LHCN-M2 (cell line): ENCODE results near the gene EZR. TPM values are rescaled to one million over a fixed set of nuclear protein-coding genes. Genes with fewer than 3 reads are reported as not detected.

Experiments
- DNase-seq: peaks from one replicate; pipeline ENCODE4 v3.0.0-alpha.2; 2012; ENCODE audit warnings: low read depth
- total RNA-seq: library from RNA; depleted of rRNA; stranded (reverse); fragments of >200 nt; gene quantifications from 2 replicates; pipeline ENCODE4 v1.2.3, GENCODE V29; 2014

The EZR gene
- total RNA-seq, 1 experiment from 2014 or later = 93.2 TPM

GRCh38 chr6:158776737-158777136, 42.4 kb downstream of the EZR start:
- no peak for DNase-seq

DNA sequence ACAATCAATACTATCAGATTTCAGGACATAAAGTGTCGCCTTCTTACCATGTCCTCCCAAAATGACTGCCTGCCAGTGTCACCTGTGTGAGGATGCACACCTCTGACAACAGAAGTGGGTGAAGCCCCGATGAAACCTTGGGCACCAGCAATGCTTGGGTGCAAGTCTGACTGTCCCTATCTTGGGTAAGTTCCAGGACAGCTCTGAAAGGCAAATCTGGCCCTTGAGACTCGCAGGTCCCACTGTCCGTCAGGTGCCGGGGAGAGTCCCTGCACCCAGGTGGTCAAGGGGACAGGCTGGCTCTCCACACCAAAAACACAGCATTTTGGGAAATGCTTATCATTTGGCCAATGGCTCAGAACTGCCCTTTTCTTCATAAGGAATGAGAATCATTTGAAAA, 43.3 kb downstream of the EZR start:
- no peak for DNase-seq

GRCh38 chr6:158774717-158775449, 44.3 kb downstream of the EZR start:
- no peak for DNase-seq

- DNase-seq = no peak
Measured at GRCh38 chr6:158773581-158774449, 45.4 kb downstream of the EZR start.

DNA sequence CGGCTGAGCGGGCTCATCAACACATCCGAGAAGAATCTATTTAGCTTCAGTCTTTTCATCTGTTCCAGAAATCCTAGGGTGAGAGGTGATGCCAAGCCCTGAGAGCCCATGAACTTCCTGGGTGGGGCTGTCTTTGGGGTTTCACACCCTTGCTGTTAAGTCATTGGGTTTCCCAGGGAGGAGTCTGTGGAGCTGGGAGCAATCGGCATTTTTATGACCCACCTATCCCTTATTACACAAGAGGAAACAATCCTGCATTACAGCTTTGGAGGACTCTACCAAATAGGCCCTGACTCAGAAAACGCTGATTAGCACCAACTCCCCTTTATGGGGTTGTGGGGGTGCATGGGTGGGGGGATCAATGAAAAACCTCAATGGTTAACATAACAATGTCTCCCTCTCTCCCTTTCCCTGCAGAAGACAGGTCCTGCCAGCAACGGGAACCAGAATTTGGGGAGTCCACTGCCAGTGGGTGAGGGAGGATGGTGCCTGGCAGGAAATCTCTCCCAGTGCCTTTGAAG, 46.3 kb downstream of the EZR start:
- DNase-seq = peak; percentile 35

- DNase-seq = no peak
Measured at GRCh38 chr6:158772172-158772571, 47.0 kb downstream of the EZR start.

DNA sequence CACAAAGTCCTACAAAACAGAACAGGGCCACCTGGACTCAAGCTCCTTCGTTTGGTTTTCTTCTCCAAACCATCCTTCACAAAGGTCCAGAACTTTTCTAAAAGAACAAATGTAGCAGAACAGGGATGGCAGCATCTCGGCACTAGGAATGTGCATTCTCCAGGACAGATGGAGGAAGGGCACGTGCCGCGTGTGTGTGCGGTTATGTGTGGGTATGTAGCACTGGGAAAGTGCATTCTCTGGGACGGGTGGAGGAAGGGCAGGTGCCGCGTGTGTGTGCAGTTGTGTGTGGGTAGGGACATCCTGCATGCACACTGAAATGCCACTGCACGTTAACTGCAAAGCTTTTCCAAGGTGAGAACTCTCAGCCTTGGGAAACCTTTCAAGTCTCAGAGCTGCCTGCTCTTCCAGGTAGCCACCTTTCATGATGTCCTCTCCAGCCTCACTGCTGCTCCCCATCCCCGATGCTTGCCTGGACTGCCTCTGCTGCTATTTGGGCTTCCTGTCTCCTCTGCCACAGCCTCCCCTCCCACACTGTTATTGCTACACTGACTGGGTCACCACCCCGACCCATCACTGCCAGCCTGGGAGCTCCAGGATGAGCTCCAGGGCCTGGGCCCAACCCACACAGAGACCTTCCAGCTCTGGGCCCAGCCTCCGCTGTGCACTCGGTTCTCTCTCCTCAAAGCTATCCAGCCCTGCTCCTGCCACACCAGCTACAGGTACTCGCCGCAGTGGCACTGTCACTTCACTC, 47.6 kb downstream of the EZR start:
- DNase-seq = no peak

DNA sequence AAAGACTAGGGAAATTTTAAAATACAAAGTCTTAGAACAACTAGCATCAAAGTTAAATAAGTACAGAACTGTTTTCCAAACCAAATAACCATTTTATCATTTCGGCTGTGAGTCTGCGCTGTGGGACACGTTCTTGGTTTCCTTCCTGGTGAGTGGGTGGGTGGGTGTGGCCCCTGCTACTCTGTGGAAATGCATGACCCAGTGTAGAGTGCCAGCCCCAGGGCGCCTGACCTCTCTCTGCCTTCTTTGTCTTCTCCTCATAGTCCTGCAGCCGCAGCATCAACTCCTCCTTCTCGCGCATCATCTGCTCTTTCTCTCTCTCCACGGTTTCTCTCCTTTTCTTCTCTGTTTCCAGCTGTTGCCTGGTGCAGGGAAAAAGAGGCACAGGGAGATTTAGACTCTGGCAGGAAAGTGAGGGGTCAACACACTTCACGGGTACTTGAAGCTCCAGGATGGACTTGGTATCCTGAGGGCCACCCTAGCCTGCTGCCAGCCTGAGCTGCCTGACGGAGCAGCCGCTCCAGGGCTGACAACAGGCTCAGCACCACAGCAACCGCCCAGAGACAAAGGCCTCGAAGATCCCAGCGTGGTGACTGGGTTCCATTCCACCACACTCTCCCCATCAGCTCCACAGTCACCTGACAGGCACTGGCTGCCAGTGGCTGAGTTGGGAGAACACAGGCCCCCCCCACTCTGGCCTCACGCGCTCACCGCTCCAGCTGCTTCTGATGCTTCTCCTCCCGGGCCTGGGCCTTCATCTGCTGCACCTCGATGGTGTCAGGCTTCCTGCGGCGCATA, 48.4 kb downstream of the EZR start:
- DNase-seq = peak; percentile 27

GRCh38 chr6:158769771-158770432, 49.3 kb downstream of the EZR start:
- peak; percentile 76 for DNase-seq

DNA sequence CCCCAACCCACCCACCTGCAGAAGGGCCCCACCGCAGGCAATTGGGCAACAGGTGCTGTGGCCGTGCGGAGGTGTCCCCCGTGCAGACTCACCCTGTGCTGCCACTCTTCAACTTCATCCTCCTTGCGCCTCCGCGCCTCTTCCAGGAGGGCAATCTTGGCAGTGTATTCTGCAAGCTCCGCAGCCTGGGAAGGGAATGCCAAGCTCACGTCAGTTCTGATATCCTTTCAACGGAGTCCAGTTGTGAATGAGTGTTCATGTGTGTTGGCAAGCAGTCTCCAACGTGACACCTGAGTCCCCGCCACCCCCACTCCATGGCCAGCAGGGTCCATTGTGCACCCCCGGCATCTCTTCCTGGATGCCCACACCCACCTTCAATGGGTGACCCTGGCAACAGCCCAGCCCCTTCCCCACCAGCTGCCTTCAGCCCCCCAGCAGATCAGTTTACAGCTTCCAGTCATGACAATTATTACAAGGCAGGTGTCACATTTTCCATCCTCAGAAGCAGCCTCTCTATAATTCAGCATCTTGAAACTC, 49.9 kb downstream of the EZR start:
- DNase-seq = no peak

DNA sequence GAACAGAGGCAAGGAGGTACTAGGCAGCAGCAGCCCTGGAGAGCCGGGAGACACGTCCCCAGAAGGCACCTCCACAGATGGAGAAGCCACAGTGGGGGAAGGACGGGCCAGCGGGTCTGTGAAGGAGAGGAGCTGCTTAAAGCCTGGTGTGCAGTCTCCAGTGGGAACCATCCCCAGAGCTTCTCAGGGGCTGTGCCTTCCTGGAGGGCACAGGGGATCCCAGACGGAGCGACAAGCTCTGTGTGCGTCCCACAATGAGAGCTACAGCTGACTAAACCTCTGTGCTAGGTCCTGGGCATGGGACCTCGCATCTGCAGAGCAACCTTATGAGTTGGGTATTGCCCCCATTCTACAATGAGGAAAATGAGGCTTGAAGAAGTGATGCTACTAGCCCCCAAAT, 50.7 kb downstream of the EZR start:
- no peak for DNase-seq

DNA sequence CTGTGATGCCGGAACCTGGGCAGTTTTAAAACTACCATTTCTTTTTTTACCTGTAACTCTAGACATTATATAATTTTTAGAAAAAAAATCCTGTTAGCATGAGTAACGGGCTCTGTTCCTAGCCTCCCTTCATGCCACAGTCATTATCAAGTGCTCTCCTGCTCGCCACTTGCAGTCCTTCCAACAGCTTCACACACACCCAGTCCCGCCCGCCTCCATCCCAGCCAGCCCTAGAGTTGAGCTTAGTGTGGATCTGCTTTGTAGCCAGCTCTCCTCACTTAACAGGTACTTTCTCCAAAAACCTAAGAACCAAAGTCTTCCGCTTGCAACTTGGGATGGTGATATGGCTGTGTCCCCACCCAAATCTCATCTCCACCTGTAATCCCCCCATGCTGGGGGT, 51.5 kb downstream of the EZR start:
- no peak for DNase-seq

DNA sequence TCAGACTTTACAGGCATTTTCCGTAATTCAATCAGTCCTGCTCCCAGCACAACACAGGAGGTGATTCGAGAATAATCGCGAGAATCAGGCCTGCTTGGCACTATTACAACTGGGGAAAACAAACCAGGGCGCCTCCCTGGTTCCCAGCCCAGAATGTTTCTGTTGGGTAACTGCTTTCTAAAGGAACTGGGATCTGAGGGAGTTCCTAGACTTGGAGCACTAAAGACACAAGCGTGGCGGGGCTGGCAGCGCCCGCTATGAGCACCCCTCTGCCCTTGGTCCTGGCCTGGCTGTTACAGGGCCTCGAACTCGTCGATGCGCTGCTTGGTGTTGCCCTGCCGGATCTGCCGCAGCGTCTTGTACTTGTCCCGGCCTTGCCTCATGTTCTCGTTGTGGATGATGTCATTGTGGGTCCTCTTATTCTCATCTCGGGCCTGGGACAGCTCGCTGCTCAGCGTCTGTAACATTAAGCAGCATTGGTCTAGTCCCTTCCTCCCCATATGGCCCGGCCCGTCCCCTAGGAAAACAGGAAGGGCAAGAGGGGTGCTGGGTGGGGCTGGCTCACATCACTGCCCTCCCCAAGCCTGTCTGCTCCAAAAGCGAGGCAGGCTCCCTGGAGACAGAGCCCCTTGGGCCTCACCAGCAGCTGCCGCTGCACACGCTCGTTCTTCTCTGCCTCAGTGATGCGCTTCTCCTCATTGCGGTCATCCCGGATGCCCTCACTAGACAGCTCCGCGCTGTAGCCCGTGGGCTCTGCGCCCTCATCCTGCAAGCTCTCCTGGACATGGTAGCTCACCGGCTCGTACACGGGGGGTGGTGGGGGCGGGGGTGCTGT, 52.3 kb downstream of the EZR start:
- peak; percentile 17 for DNase-seq

GRCh38 chr6:158765499-158766068, 53.6 kb downstream of the EZR start:
- DNase-seq = no peak

DNA sequence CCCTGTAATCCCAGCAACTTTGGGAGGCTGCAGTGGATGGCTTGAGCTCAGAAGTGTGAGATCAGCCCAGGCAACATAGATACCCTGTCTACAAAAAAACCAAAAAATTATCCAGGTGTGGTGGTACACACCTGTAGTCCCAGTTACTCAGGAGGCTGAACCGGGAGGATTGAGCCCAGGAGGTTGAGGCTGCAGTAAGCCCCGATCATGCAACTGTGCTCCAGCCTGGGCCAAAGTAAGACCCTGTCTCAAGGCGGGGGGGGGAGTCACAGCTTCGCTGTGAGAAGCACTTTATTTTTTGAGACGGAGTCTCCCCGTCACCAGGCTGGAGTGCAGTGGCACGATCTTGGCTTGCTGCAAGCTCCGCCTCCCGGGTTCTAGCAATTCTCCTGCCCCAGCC, 54.2 kb downstream of the EZR start:
- no peak for DNase-seq

GRCh38 chr6:158764183-158764849, 54.9 kb downstream of the EZR start:
- no peak for DNase-seq

DNA sequence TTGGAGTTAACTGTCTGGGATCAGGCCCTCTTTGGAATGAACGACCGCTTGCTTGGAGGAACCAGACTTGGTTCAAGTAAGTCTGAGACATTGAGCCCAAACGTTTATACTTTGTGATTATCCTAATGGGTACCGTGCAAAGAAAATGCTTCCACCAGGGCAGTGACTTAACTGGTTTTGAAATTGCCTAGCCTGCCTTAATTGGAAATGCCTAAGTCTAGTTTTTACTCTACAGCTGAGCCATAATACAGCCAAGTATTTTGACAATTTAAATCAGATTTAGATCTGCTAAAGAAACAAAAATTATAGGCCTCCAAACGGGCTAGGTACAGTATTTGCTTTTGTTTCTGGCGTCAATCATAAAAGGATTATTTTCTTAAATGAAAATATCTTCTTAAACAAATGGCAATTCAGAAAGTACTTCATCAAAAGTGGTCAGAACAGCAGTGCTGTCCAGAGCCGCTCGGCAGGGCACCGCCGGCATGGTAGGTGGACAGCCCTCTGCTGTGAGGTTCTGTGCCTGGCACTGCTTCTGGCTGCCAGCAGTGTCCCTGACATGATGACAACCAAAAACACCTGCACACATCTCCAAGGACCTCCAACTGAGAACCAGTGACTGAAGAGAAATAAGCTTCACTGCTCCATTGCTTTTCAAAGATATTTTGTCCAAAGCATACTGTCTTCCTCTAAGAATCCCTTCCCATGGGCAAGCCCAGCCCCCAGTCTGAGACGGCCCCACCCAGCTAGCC, 55.6 kb downstream of the EZR start:
- no peak for DNase-seq
